ENCODE results near the gene WDR70.
"Not testable (repeated sequence)": the region's sequence is repeated elsewhere in the genome, so short reads cannot be mapped to it uniquely, and the experiment has no call there.

Gene WDR70

GRCh38 chr5:37451991-37452390, 72.9 kb downstream of the WDR70 start:
- in situ Hi-C loops (cut with HindIII; ENCODE audit: low sequenced_read_pairs): not testable (repeated sequence)

- in situ Hi-C loops (cut with HindIII; ENCODE audit: low sequenced_read_pairs): not testable (repeated sequence)
These were observed 74.1 kb downstream of the WDR70 start for GRCh38 chr5:37453252-37453651.

GRCh38 chr5:37454402-37455055, 75.4 kb downstream of the WDR70 start:
- in situ Hi-C loops (cut with HindIII; ENCODE audit: low sequenced_read_pairs): not testable (repeated sequence)

GRCh38 chr5:37463191-37464051, 84.3 kb downstream of the WDR70 start:
- in situ Hi-C loops (cut with HindIII; ENCODE audit: low sequenced_read_pairs): not testable (repeated sequence)

- in situ Hi-C loops (cut with HindIII; ENCODE audit: low sequenced_read_pairs): not testable (repeated sequence)
These were observed 85.5 kb downstream of the WDR70 start for GRCh38 chr5:37464581-37464980.

- in situ Hi-C loops (cut with HindIII; ENCODE audit: low sequenced_read_pairs): not testable (repeated sequence)
These were observed 90.3 kb downstream of the WDR70 start for GRCh38 chr5:37469383-37469782.

DNA sequence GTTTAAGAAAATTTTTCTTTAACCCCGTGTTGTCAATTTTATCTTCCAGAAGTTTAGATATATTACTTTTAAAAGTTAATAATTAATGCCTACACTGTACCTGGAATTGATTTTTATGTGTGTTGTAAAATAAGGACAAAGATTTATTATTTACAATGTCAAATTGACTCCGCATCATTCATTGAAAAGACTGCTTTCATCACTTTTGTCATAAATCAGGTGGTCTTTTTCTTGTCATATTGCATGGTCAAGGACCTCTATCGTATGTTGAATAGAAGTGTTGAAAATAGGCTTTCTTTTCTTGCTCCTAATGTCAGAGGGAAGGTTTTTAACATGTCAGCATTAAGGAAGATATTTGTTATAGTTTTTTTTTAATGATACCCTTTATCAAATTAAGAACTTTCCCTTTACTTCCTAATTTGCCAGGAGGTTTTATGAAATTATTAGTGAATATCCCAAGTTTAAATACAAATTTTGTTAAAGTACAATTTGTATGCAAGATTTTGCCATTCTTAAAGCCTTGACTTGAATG, 92.6 kb downstream of the WDR70 start:
- in situ Hi-C loops (cut with HindIII; ENCODE audit: low sequenced_read_pairs): no loop called here

DNA sequence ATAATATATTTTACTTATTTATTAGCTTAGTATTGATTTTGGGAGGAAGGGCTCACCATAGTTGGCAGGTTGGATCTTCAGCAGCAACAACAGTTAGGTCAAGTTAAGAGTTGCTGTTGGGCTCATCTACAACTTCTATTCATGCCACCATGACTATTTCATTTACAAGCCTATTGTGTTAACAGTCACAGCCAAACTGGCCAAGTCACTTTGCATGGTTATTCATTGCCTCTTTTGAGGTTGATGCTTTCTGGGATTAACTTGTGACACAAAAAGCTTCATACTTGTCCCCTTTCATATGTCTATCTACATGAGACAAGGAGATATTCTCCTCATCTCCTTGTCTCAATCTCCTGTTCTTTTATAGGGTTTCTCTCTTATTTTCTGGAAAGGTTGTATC, 98.3 kb downstream of the WDR70 start:
- in situ Hi-C loops (cut with HindIII; ENCODE audit: low sequenced_read_pairs): no loop called here

- in situ Hi-C loops (cut with HindIII; ENCODE audit: low sequenced_read_pairs): no loop called here
These were observed 99.2 kb downstream of the WDR70 start for GRCh38 chr5:37478121-37478894.

GRCh38 chr5:37481395-37481794, 102.3 kb downstream of the WDR70 start:
- in situ Hi-C loops (cut with HindIII; ENCODE audit: low sequenced_read_pairs): not testable (repeated sequence)

DNA sequence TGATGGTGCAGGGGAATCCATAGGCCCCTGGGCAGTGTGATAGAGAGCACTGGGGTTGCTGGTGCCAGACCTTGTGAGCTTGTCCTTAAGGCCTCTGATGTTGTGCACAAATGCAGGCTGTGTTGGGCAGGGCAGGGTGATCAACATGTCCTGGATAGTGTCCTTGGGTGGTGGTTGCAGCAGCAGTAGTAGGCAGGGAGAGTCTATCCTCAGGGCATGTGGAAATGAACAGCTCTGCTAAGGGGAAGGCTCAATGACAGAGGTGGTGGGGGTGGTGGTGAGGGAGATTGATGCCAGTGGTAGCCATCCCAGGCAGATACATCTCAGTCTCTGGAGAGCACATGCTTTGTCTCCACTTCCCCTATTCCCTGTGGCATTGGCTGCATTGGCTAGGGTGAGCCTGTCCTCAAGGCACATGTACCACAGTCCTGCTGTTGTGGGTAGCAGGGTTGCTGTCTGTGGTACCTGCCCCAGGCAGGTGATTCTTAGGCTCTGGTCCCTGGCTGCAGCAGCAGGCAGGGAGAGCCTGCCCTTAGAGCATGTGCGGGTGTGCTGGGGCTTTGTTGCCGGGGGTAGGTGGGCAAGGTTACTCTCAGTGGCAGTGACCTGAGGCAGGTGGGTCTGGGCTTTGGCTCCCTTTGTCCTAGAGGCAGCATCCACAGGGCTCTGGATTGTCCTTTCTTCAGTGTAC, 111.1 kb downstream of the WDR70 start:
- in situ Hi-C loops (cut with HindIII; ENCODE audit: low sequenced_read_pairs): no loop called here

DNA sequence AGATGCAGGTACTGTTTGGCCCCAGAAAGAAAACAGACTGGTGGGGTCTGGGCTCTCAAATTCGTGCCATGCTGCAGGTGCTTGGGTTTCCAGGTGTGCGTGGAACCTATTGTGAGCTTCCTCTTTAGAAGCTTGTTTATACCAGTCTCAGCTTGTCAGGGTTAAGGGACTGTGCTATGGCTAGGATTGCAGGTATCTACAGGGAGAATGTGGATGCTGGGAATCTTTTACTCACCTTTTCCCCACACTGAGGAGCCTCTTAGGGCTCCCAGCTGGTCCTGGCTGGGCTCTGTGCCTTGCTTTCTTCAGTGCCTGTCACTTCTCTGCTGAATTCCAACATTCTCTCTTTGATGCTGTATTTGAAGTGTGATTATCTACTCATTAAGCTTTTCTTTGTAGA, 111.8 kb downstream of the WDR70 start:
- in situ Hi-C loops (cut with HindIII; ENCODE audit: low sequenced_read_pairs): no loop called here

DNA sequence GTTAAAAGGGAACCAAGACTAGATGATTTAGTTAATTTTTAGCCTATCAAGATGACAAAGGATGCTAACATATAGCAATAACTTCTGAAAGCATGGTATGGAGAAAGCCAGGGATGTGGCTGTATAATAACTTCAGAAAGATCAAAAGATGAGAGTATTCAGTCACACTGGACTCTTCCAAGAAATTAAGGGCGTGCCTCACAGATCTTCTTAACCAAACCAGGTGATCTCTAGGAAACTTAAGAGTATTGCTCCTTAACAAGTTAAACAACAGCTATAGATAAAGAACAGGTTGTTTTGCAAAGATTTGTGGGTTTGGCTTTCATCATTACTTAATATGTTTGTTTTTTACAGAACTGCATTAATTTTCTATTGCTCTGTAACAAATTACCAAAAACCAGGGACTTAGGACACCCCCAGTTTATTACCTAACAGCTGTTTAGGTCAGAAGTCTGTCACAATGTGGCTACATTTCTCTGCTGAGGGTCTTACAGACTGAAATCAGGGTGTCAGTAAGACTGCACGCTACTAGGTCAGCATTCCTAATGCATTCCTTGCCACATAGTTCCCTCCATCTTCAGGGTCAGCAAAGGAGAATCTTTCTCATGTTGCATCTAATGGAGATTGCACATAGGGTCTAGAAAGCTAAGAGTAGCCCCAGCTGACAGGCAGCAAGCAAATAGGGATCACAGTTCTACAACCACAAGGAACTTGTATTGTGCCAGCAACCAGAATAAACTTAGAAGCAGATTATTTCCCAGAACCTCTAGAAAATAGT, 113.8 kb downstream of the WDR70 start:
- in situ Hi-C loops (cut with HindIII; ENCODE audit: low sequenced_read_pairs): no loop called here

DNA sequence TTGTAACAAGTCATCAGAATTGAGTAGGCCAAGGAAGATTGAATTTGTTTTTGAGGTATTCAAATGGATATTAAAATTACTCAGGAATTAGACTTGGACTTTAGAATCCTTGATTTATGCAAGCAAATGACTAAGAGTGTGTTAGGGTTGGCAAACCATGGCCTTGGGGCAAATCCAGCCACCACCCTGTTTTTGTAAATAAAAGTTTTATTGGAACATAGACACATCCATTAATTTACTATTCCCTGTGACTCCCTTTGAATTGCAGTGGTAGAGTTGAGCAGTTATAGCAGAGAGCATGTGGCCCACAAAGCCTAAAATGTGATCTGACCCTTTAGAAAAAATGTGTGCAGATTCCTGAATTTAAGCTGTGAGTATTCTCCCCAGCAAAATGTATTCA, 115.6 kb downstream of the WDR70 start:
- in situ Hi-C loops (cut with HindIII; ENCODE audit: low sequenced_read_pairs): no loop called here

GRCh38 chr5:37495210-37495609, 116.1 kb downstream of the WDR70 start:
- in situ Hi-C loops (cut with HindIII; ENCODE audit: low sequenced_read_pairs): no loop called here

- in situ Hi-C loops (cut with HindIII; ENCODE audit: low sequenced_read_pairs): no loop called here
These were observed 116.7 kb downstream of the WDR70 start for GRCh38 chr5:37495668-37496347.

GRCh38 chr5:37496902-37497445, 117.9 kb downstream of the WDR70 start:
- in situ Hi-C loops (cut with HindIII; ENCODE audit: low sequenced_read_pairs): no loop called here

DNA sequence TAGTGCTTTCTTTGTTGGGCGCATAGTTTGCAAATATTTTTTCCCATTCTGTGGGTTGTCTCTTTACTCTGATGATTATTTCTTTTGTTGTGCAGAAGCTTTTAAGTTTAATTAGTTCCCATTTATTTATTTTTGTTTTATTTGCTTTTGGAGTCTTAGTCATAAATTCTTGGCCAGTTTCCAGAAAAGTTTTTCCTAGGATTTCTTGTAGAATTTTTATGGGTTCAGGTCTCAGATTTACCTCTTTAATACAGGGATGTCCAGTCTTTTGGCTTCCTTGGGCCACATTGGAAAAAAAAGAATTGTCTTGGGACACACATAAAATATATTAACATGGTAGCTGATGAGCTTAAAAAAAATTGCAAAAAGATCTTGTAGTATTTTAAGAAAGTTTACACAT, 122.0 kb downstream of the WDR70 start:
- in situ Hi-C loops (cut with HindIII; ENCODE audit: low sequenced_read_pairs): loop anchor here (5.0 kb wide), 1 partner anchor 61 kb away; no protein-coding TSS in a partner anchor

GRCh38 chr5:37506241-37506640, 127.1 kb downstream of the WDR70 start:
- in situ Hi-C loops (cut with HindIII; ENCODE audit: low sequenced_read_pairs): no loop called here

Measured in endothelial cell of hepatic sinusoid (primary cell).